AG04449 (cell line): ENCODE results near the gene GLMP.

Experiments
- CTCF ChIA-PET: fragments of 350-600 bp; formaldehyde crosslinking; extraction: SDS; loops from one replicate; lab custom pipeline; 2021; ENCODE audit warnings: antibody characterized with exemption; lab: Yijun Ruan, JAX
- POLR2A ChIA-PET: fragments of 400-600, 350-600 bp; formaldehyde crosslinking; extraction: SDS; loops from one replicate; lab custom pipeline; 2020; ENCODE audit warnings: antibody characterized with exemption, inconsistent platforms; lab: Yijun Ruan, JAX
- DNase-seq: peaks from one replicate; pipeline ENCODE4 v3.0.0-alpha.2; 2010; ENCODE audit warnings: low read depth, low spot score
- H3K4me3 ChIP-seq: 2 replicates; pipeline ENCODE4 v1.5.1; 2011; ENCODE audit warnings: low read depth, mild to moderate bottlenecking, control low read depth, low read length
- CTCF ChIP-seq: IDR thresholded peaks from one replicate; pipeline ENCODE4 v1.5.1; 2011; ENCODE audit warnings: mild to moderate bottlenecking, moderate library complexity, low read length, control low read depth, inconsistent platforms; ENCODE audit not compliant: insufficient read depth; ENCODE audit errors: missing control alignments

GLMP gene

GRCh38 chr1:156310962-156311361 is 15.5 kb upstream of the GLMP start:
- DNase-seq = no peak
- ChIA-PET CTCF (interaction anchor here (3.0 to 6.5 kb wide), 2 partner anchors 8 to 10 kb away, joined by 7 to 49 read pairs; no protein-coding TSS in a partner anchor), POLR2A (no interaction called here)
- no peak overlapping the region for H3K4me3 ChIP-seq
- TF ChIP-seq CTCF = no peak

- no peak for TF ChIP-seq CTCF
- H3K4me3 ChIP-seq = no peak overlapping the region
- ChIA-PET POLR2A (no interaction called here), CTCF (interaction anchor here (2.0 to 6.5 kb wide), 2 partner anchors 10 to 14 kb away, joined by 12 to 49 read pairs; no protein-coding TSS in a partner anchor)
- DNase-seq = peak; percentile 9
Measured at GRCh38 chr1:156308078-156308477, 12.6 kb upstream of the GLMP start.

GRCh38 chr1:156305215-156305614 is 9.7 kb upstream of the GLMP start:
- no peak for DNase-seq
- TF ChIP-seq CTCF = no peak
- ChIA-PET POLR2A (interaction anchor here (0.6 kb wide), 1 partner anchor 18 kb away, joined by 3 read pairs; no protein-coding TSS in a partner anchor), CTCF (interaction anchor here (2.3 to 3.9 kb wide), 2 partner anchors 13 to 22 kb away, joined by 6 to 23 read pairs; partner anchors contain the start of genes SMG5 and TMEM79)
- no peak overlapping the region for H3K4me3 ChIP-seq

- no peak for TF ChIP-seq CTCF
- DNase-seq = no peak
- no peak overlapping the region for H3K4me3 ChIP-seq
- ChIA-PET CTCF (interaction anchor here (0.7 to 3.9 kb wide), 4 partner anchors 15 to 142 kb away, joined by 3 to 23 read pairs (median 3); no protein-coding TSS in a partner anchor), POLR2A (no interaction called here)
Measured at GRCh38 chr1:156303241-156303640, 7.8 kb upstream of the GLMP start.

- DNase-seq = no peak
- POLR2A ChIA-PET = no interaction called here
- no peak for TF ChIP-seq CTCF
- CTCF ChIA-PET = interaction anchor here (1.4 kb wide), 1 partner anchor 21 kb away, joined by 5 read pairs; no protein-coding TSS in a partner anchor
- no peak within 1 kb of the TSS for H3K4me3 ChIP-seq
Measured at GRCh38 chr1:156298852-156299357, 3.4 kb upstream of the GLMP start, which contains the start of gene VHLL. Gene VHLL, minus strand, starts transcription at chr1:156299307. Its CDS starts 118 bp downstream, at chr1:156299189.

- DNase-seq = no peak
- ChIA-PET POLR2A (interaction anchor here (0.6 kb wide), 1 partner anchor 221 kb away, joined by 3 read pairs; no protein-coding TSS in a partner anchor), CTCF (interaction anchor here (1.7 kb wide), 1 partner anchor 13 kb away, joined by 5 read pairs; no protein-coding TSS in a partner anchor)
Measured at GRCh38 chr1:156293895-156294294, 1.6 kb downstream of the GLMP start.

More at GRCh38 chr1:156293895-156294294, 1.6 kb downstream of the GLMP start:
- no peak for TF ChIP-seq CTCF
- no peak overlapping the region for H3K4me3 ChIP-seq
